GM12873 (cell line): ENCODE measurements around the gene QSOX1.

ENCODE experiments used
- TF ChIP-seq, protein P1 (sequence below): IDR thresholded peaks from 2 replicates; pipeline ENCODE4 v1.5.1; 2012; ENCODE audit warnings: low read depth, mild to moderate bottlenecking, moderate library complexity, low read length, control low read depth; ENCODE audit not compliant: insufficient read depth; ENCODE audit errors: missing control alignments

Gene QSOX1

DNA sequence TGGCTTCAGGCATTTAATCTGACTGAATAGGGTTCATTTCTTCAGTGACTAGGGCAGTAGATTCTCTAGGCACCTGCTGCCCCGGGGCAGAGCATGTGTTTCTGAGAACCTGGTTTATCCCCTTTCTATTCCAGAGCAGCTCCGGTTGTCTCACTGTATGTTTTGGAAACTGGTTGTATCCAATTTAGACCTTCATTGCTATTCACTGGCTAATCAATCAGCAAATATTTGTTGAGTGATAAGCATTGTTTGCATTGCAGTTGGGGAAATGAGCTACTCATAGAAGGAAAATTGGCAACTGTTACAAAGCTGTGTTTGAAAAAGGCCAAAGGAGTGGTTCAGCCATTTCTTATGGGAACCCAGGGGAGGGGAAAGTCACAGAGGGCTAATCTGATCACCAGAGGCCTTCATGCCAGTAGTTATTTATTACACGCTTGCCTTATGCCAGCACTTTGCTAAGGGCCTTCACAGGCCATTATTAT lies 2.9 kb downstream of the QSOX1 start:
- TF ChIP-seq, protein P1, sequence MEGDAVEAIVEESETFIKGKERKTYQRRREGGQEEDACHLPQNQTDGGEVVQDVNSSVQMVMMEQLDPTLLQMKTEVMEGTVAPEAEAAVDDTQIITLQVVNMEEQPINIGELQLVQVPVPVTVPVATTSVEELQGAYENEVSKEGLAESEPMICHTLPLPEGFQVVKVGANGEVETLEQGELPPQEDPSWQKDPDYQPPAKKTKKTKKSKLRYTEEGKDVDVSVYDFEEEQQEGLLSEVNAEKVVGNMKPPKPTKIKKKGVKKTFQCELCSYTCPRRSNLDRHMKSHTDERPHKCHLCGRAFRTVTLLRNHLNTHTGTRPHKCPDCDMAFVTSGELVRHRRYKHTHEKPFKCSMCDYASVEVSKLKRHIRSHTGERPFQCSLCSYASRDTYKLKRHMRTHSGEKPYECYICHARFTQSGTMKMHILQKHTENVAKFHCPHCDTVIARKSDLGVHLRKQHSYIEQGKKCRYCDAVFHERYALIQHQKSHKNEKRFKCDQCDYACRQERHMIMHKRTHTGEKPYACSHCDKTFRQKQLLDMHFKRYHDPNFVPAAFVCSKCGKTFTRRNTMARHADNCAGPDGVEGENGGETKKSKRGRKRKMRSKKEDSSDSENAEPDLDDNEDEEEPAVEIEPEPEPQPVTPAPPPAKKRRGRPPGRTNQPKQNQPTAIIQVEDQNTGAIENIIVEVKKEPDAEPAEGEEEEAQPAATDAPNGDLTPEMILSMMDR = no peak

DNA sequence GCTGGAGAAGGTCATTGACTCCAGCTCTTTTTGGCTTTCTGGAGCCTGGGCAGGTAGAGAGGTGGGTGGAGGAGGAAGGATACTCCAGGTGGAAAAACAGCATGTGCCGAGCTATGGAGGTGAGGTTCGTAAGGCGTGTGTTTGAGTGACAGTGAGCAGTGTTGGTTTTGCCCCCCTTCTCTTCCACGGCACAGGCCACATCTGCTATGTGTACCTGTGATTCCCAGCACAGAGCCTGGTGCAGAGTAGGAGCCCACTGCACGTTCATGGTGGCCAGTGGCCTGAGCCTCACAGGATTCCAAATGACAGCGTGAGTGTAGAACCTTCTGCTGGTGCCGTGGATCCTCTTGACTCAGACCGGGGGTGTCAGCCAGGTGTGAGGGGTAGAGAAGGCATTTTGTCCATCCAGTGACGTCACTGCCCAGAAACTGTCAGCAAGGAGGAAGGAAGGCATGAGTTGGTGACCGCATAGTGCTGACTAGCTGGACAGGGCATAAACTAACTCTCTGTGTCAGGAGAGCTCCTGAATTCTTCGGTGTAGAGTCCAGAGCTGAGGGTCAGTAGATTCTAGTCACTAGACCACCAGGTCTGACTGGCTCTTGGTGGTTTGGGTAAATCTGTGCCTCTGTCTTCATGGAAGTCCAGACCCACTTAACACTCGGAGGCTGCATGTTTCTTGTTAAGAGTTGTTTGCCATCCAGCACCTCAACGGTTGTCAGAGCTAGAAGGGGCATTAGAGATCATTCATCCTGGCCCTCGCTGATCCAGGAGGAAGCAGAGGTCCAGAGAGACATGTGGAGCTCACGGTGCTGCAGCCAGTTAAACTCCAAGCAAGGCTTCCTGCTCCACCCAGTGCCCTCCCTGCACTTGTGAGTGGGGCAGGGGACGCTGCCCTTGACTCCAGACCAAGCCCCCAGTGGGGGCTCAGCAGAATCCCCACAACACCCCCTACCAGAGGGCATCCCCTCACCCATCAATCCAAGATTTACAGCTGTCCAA lies 3.8 kb downstream of the QSOX1 start:
- TF ChIP-seq, protein P1 = no peak

DNA sequence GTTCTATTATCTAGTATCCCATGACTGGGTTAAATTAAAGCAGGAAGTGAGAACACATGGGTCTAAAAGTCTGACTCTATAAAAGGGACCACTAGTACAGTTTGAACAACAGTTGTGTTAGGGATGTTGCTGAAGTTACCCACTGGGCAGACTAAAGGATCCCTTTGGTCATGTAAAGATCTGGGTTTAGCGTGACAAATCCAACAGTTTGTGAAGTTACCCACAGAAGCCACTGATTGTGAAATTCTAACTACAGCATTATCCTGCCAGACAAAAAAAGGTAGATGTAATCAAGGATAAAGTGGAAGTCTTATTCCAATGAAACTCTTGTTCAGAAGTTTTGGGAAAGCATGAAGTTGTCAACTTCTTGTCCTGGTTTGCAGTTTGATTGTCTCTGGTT lies 5.7 kb downstream of the QSOX1 start:
- TF ChIP-seq, protein P1 = no peak

DNA sequence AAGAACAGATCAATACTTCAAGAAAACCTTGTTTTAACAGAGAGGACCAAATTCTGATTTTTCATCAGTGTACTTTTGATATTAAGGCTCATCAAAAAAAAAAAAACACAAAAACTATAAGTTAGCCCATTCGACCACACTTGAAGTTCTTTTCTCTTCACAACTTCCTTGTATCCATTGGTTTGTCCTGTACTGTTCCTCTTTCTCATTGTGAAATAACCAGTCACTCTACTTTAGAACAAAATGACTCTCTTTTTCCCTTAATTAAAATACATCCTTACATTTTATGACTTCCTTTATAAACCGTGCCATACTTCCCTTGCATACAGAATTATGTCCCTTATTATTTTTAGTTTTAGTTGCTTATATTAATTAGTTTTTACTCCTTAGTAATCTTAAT lies 8.4 kb downstream of the QSOX1 start:
- TF ChIP-seq, protein P1 = no peak

DNA sequence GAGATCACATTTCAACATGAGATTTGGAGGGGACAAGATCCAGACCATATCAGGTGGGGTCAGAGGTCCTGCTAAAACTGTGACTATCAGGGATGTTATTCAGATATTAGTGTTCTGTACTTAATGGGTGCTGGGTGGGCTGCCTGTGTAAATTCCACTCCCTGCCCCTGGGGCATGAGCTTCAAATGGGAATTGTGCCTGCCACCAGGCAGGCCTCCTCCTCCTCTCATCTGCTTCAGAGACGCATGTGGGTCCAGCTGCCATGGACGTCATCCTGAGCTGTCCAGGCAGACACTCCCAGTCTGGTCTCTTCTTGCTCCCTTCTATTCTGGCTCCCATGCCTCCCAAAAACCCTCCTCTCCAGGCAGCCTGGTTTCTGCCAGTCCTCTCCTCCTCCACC lies 10.4 kb downstream of the QSOX1 start:
- TF ChIP-seq, protein P1 = no peak

DNA sequence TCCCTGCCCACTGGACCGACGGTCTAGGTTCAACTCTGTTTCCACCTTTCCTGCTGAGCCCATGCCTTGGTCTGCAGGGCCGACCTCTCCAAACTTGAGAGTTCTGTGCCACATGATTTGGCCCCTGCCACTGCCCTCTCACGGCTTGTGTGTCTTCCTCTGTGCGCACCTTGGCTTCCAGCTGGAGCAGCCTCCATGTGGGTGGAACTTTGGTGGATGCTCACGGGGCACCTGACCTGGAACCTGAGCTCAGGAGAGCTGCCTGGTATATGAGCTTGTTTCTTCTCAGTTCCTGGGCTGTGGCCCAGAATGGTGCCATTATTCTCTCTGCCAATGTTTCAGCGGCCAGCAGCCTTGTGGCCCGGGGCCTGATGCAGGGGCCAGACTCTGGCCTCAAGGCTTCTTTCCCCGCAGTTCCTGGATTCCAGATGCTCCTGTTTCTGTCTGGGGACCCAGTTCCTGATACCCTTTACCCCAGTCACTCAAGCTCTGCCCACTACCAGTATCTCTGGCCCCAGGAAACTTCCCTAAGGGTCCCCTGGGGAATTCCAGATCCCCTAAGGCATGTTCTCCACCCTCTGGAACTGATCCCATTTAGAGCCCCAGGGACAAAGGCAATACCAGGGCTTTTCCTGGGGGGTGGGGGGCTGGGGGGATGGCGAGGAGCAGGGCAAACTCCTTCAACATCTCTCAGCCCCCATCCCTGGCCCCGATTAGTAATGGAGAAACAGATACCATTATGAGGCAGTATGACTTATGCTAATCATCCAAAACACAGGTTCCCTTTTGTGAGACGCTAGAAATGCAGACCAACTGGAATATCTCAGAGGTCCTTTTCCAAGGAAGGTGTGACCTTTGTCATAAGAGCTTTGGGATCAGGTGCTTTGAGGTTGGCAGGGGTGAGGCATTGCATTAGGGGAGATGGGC lies 11.1 kb downstream of the QSOX1 start:
- TF ChIP-seq, protein P1 = no peak

DNA sequence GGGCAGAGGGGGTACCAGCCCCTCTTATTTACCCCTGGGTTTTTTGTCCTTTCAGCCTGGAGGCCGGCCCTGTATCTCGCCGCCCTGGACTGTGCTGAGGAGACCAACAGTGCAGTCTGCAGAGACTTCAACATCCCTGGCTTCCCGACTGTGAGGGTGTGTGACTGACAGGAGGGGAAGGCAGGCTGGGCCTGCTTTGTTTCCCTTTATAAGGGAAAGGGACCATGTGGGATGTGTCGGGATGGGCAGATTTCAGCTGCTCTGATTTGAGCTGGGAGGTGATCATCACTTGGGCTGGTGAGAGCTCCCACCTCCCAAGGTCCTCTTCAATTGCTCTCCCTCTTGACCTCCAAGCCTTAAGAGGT lies 11.7 kb downstream of the QSOX1 start:
- TF ChIP-seq, protein P1 = no peak
